ENCODE measurements around the gene PVR.

GRCh38 chr19:44598880-44599279, 44.8 kb upstream of the PVR start:
- no peak for TF ChIP-seq CTCF (IDR thresholded peaks at IDR 0.05)
- no peak for TF ChIP-seq TAF1 (IDR thresholded peaks at IDR 0.05; ENCODE audit: borderline replicate concordance, low read depth, low read length)
- no peak for TF ChIP-seq SIN3A (IDR thresholded peaks at IDR 0.05; ENCODE audit: borderline replicate concordance, low read depth, low read length)
- no peak for TF ChIP-seq GATA2 (CRISPR knock-in tag; IDR thresholded peaks at IDR 0.05)
- no peak for TF ChIP-seq REST (IDR thresholded peaks at IDR 0.05; ENCODE audit: low read depth, low read length)
- no peak for TF ChIP-seq RAD21 (IDR thresholded peaks at IDR 0.05; ENCODE audit: low read length)
- no peak for TF ChIP-seq POLR2AphosphoS5 (IDR thresholded peaks at IDR 0.05; ENCODE audit: low read depth, low read length)

All from SK-N-SH (cell line).